GM10248 (cell line): ENCODE results near the gene RPL35.
"Not testable (repeated sequence)": the region's sequence is repeated elsewhere in the genome, so short reads cannot be mapped to it uniquely, and the experiment has no call there.

Source experiments
- CTCF ChIA-PET: fragments of 300-600 bp; sonication (Branson Sonifier 250); formaldehyde crosslinking; extraction: SDS; loops from one replicate; lab custom pipeline; 2021; ENCODE audit warnings: antibody characterized with exemption; lab: Yijun Ruan, JAX
- POLR2A ChIA-PET: fragments of 350-650 bp; sonication (Branson Sonifier 250); formaldehyde crosslinking; extraction: SDS; loops from one replicate; lab custom pipeline; 2020; ENCODE audit warnings: antibody characterized with exemption; lab: Yijun Ruan, JAX
- DNase-seq: peaks from one replicate; pipeline ENCODE4 v3.0.0; 2012; ENCODE audit errors: extremely low spot score
- CTCF ChIP-seq: IDR thresholded peaks from 2 replicates; pipeline ENCODE4 v1.5.1; 2012; ENCODE audit warnings: mild to moderate bottlenecking, low read depth; ENCODE audit errors: extremely low read depth, missing control alignments, control extremely low read depth

RPL35 gene

GRCh38 chr9:124849801-124850200 is 12.0 kb downstream of the RPL35 start:
- POLR2A ChIA-PET, result no interaction called here
- no peak for DNase-seq
- TF ChIP-seq CTCF, result no peak
- CTCF ChIA-PET, result interaction anchor here (0.7 to 26.0 kb wide), 5 partner anchors 10 to 76 kb away, joined by 3 to 814 read pairs (median 172); partner anchors contain the start of genes ARPC5L, NR6A1, OLFML2A and RPL35

- TF ChIP-seq CTCF, result no peak
- ChIA-PET CTCF (interaction anchor here (1.2 to 26.0 kb wide), 4 partner anchors 34 to 119 kb away, joined by 3 to 814 read pairs (median 4); partner anchors contain the start of genes NR6A1 and OLFML2A), POLR2A (no interaction called here)
- no peak for DNase-seq
These were observed 14.8 kb downstream of the RPL35 start for GRCh38 chr9:124846969-124847368.

GRCh38 chr9:124846467-124846866 is 15.3 kb downstream of the RPL35 start:
- POLR2A ChIA-PET, result interaction anchor here (0.6 kb wide), 1 partner anchor 28 kb away, joined by 6 read pairs; no protein-coding TSS in a partner anchor
- CTCF ChIA-PET, result interaction anchor here (1.2 to 26.0 kb wide), 4 partner anchors 11 to 72 kb away, joined by 3 to 814 read pairs (median 4); partner anchors contain the start of genes NR6A1 and OLFML2A
- DNase-seq, result not testable (repeated sequence)

GRCh38 chr9:124844291-124844690 is 17.5 kb downstream of the RPL35 start:
- DNase-seq, result no peak
- ChIA-PET POLR2A (no interaction called here), CTCF (interaction anchor here (11.6 to 26.0 kb wide), 2 partner anchors 7 to 70 kb away, joined by 172 to 814 read pairs; partner anchors contain the start of genes NR6A1, OLFML2A and WDR38)
- no peak for TF ChIP-seq CTCF

GRCh38 chr9:124843456-124844034 is 18.2 kb downstream of the RPL35 start:
- CTCF ChIA-PET, result interaction anchor here (0.8 to 26.0 kb wide), 4 partner anchors 8 to 69 kb away, joined by 3 to 814 read pairs (median 90); partner anchors contain the start of genes NR6A1, OLFML2A and WDR38
- POLR2A ChIA-PET, result no interaction called here
- TF ChIP-seq CTCF, result no peak
- no peak for DNase-seq

GRCh38 chr9:124841075-124841821 is 20.5 kb downstream of the RPL35 start:
- ChIA-PET CTCF (interaction anchor here (0.8 to 26.0 kb wide), 11 partner anchors 9 to 122 kb away, joined by 3 to 814 read pairs (median 5); partner anchors contain the start of genes NR6A1, OLFML2A and WDR38), POLR2A (no interaction called here)
- no peak for TF ChIP-seq CTCF
- no peak for DNase-seq
